GM21526 (cell line): ENCODE measurements around the gene RFLNA.

Source experiments
- ATAC-seq: cut with Tn5 transposase; IDR thresholded peaks from one replicate; pipeline ENCODE4 v1.9.1; 2021; ENCODE audit warnings: moderate library complexity; ENCODE audit not compliant: unreplicated experiment, low FRiP score

Gene RFLNA

DNA sequence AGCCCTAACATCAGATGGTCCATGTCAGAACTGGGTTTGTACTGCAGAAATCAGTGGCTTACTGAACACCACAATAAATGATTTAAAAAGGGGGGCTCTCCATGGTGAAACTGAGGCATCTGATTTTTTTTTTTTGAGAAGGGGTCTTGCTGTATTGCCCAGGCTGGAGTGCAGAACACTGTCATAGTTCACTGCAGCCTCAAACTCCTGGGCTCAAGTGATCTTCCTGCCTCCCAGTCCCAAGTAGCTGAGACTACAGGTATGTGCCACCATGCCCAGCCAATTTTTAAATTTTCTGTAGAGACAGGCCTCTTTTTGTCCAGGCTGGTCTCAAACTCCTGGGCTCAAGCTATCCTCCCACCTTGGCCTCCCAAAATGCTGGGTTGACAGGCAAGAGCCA, 57.4 kb downstream of the RFLNA start:
- ATAC-seq: no peak

DNA sequence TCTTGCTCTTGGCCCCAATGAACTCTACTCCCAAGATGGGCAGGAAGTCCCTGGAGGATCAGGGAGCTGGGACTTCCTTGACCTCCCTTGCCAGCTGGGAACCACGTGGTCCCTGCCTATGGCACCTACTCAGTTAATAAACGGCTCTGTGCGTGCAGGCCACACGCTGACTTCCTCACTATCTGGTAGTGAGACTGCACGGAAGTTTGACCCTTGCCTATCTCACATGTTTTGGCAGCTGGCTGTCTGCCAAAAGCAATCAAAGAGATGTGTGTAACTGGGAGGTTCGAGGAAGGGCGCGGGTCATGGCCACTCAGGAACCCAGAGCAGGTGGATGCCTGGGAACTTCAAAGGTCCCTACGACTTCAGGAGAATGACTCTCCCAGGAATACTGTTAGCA, 57.9 kb downstream of the RFLNA start:
- no peak for ATAC-seq

DNA sequence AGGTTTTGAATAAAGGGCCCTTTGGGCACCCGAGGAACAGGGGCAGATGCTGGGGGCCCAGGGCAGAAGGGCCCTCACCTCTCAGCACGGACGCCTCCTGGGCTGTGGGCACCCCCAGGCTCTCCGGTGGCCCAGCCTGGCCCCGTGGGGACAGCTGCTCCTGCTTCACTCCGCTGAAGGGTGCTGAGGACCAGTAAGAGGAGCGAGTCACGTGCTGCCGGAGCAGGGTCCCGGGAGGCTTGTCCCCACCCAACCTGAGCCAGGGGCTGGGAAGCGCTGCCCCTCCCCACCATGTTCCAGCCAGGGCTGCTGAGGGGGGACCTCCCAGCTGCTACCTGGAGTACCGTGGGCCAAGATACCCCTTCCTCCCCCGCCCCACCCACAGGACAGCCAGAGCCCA, 59.5 kb downstream of the RFLNA start:
- no peak for ATAC-seq

DNA sequence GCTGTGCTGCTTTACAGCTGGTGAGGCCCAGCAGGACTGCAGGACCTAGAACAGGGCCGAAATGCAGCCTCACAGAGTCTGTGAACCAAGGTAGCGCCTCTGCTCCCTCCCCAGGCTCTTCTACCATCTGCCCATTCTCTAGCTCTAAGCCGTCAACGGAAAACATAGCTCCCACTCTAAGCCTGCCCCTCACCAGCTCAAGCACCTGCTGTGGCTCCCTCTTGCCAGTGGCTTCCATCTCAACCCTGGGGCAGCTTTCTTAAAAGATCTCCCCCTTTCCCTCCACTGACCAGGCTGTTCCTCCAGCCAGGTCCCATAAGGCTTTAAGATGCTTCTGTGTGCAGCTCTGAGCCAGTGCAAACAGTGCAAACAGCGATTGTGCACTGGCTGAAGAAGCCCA, 61.3 kb downstream of the RFLNA start:
- ATAC-seq: no peak

DNA sequence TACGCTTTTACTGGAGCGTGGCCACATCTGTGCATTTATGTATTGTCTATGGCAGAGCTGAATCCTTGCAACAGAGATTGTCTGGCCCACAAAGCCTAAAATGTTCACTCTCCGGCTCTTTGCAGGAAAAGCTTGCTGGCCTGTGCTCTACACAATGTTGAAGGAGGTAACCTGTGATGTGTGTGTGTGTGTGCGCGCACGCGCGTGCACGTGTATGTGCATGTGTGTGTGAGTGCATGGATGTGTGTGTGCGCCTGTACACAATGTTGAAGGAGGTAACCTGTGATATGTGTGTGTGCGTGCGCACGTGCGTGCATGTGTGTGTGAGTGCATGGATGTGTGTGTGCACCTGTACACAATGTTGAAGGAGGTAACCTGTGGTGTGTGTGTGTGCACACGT, 62.7 kb downstream of the RFLNA start:
- no peak for ATAC-seq

DNA sequence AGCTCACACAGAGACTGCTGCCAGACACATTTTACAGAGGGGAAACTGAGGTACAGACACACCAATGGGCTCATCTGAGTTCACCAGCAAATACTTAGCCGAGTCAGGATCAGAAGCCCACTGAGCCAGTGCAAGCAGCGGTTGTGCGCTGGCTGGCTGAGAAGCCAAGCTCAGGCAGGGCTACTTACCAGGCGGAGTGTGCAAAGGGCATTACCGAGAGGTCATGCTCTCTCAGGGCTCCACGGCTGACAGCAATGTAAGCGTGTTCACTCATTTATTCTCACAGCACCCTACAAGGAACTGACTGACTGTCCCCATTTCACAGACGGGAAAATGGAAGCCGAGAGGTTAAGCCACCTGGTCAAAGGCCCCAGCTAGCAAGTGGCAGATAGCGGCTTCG, 63.7 kb downstream of the RFLNA start:
- no peak for ATAC-seq

DNA sequence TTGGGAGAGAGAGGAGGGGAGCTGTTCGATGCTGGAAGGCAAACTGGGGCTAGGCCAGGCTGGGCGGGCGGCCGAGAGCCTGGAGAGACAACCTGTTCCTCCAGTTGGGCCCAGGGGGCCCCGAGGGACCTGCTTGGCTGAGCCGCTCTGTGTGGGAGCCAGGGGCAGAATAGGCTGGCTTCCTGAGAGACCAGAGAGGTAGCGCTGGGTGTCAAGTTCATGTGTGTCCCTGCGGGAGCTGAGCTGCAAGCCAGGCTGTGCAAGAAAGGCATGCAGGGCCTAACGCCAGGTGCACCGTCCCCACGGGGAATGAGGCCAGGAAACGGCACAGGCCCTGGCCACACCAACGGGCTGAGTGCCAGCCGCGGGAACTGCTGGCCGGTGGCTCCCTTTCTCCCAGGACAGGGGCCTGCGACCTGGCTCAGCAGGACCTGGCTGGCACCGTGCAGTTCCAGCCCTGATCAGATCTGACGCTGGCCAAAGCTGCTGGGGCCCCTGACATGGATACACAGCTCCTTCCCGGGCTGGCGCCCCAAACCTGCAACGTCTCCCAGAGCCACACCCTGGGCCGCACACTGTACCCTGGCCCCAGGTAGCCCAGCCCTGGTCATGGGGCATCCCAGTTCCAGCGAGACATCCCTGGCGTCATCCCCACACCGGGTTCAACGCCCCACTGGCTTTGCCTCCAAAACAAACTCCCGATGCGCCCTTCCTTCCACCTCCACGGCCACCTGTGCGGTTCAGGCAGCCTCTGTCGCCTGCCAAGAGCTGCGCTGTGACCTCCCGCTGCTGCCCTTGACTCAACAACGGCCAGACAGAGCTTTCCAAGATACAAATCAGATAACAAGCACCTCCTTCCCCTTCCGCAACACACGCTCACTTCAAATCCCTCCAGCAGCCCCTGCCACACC, 65.0 kb downstream of the RFLNA start:
- ATAC-seq: no peak

DNA sequence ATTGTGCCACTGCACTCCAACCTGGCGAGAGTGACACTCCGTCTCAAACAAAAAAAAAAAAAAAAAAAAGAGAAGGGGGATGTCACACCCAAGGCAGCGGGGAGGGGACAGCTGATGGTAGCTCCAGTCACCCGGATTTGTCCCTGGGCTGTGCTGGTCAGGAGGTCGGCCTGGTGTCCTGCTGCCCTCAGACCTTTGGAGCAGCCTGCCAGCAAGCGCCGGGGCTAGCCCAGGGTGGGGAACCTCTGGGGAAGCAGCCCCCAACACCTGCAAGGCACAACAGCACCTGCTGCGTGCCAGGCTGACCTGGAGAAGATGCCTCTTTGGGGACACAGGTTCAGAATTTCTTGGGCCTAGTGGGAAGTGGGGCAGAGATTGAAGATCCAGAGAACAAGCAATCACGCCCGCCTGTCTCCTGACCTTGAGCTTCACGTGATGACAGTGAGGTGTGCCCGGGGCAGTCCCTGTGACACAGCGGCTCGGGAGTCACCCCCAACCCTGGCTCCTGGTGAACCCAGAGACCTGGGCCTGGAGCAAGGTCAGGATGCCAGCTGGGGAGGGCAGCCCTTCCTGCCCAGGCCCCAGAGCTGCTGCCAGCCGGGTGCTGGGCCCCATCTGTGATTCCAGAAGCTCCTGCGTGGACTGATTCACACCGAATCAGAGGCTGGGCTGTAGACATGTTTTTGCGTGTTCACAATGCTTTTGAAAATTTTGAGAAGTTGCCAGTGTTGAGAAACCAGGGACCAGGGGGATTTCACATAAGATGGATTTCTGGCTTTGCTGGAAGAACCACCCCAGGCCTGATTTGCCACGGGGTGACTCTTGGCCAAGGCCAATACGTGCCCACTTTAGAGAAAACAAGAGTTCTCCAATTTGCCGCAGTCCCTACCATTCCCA, 66.4 kb downstream of the RFLNA start:
- no peak for ATAC-seq

DNA sequence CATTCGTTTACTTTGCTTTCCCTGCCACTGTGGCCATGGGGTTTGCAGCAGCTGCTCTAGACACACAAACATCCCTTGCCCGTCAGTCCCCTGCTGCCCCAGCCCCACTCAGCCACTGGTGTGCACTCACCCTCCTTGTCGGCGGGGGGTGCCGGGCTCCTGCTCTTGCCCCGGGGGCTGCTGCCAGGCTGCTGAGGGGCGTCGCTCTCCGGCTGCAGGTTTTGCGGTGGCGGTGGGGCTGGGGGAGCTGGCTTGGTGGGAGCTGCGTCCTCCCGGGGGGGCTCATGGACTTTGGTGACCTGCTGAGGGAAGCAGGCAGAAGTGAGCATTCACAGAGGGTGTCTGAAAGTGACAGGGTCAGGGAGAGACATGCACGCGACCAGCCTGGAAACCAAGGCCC, 67.1 kb downstream of the RFLNA start:
- ATAC-seq: no peak

DNA sequence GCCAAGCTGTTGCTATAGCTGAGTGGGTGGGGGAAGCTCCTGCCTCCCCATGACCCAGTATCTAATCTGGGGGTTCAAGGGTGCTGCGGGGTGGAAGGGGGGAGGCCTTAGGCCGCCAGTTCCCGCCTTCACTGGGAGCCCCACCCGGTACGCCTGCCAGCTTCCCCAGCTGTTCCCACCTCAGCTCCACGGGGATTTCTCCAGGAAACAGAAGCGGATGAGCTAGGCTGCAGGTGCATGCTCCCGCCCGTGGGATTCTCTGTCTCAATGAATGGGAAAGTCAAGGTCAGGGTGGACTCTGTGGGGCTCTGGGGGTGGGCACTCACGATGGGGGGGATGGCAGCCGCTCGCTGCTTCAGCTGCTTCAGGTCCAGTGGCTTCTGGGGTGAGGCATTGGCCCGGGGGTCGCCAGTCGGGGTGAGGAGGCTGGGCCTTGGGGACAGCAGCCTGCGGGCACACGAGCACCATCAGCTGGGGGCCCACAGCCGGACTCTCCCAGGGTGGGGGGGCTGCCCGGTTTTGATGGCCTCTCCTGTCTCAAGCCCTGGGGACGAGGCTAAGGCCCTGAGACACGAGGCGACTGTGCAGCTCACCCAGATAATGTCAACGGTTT, 68.6 kb downstream of the RFLNA start:
- ATAC-seq: no peak

DNA sequence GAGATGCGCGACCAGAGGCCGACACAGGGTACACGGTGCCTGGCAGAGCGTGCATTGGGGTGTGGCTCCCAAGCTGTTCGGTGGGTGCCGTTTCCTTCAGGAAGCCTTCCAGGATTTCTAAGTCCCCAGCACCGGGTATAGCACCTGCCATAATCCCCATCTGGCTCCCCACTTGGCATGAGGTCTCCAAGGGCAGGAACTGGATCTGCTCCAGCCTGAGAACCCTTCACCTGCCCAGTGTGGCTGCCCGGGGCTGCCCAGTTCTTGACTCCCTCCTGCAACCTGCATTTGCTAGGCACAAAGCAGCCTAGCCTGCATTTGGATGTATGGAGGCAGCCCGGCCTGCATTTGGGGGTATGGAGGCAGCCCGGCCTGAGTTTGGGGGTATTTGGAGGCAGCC, 69.7 kb downstream of the RFLNA start:
- no peak for ATAC-seq
